Measurements from ENCODE around the gene CFD. TPM values are rescaled to one million over a fixed set of nuclear protein-coding genes. Genes with fewer than 3 reads are reported as not detected.

The CFD gene
- total and polyA plus RNA-seq, 10 of the 15 experiments (the other 5 are each of a cell fraction or from before 2014, with no cell fraction given) = 0.05 to 1.1 (median 0.38) TPM; not detected in 4

GRCh38 chr19:887072-887471 is 27.6 kb downstream of the CFD start (continued):
- TF ChIP-seq CEBPZ (IDR thresholded peaks at IDR 0.05; ENCODE audit: low read depth, low read length) = no peak
- no peak for TF ChIP-seq FOXM1 (IDR thresholded peaks at IDR 0.05; ENCODE audit: low read depth, low read length)
- no peak for TF ChIP-seq POU2F2 (IDR thresholded peaks at IDR 0.05; ENCODE audit: borderline replicate concordance, low read depth, low read length)
- no peak for TF ChIP-seq ZSCAN29 (IDR thresholded peaks at IDR 0.05)
- no peak for TF ChIP-seq NR2C1 (IDR thresholded peaks at IDR 0.05)
- no peak for TF ChIP-seq FOS (IDR thresholded peaks at IDR 0.05; ENCODE audit: borderline replicate concordance, extremely low read depth, insufficient read length)

- RAD21 ChIA-PET (ENCODE audit: unreplicated experiment) = no interaction called here
- BruUV-seq (replicated peaks) = no TSS peak
- FAIRE-seq (no peak), ATAC-seq (no peak), DNase-seq (ENCODE audit: low read depth, low spot score) (no peak)
- in situ Hi-C loops (cut with MboI) = no loop called here
- no peak overlapping the region for H2AFZ ChIP-seq (ENCODE audit: control insufficient read depth, low read depth, low read length)
- POLR2A ChIA-PET = no interaction called here
- no peak overlapping the region for H3K4me3 ChIP-seq
- H3K79me2 ChIP-seq (ENCODE audit: control insufficient read depth, insufficient read depth, low read length) = peaks cover 7% of the 10 kb centered on the region
- H3K27me3 ChIP-seq (replicated peaks in 1 of 2; ENCODE audit: control insufficient read depth in 2 of 2, insufficient read depth in 2 of 2, low read length in 1 of 2) = no peaks in the 10 kb centered on the region
- H3K4me2 ChIP-seq (ENCODE audit: control insufficient read depth, insufficient read depth) = no peak overlapping the region
- CTCF ChIA-PET = no interaction called here
- H3K36me3 ChIP-seq (ENCODE audit: control insufficient read depth in 2 of 2, insufficient read depth in 2 of 2, low read length in 1 of 2) = peaks cover 0 to 3% of the 10 kb centered on the region in 2 experiments; a peak in 3 of 4 replicates
- intact Hi-C loops (cut with micrococcal nuclease; ENCODE audit: unreplicated experiment) = no loop called here
- WGBS (ENCODE audit: insufficient coverage, insufficient replicate concordance, low lambda C conversion rate, missing lambda C conversion rate) = 97% methylated on average over 9 of the region's 10 CpGs
- H3K27ac ChIP-seq (ENCODE audit: control insufficient read depth, insufficient read depth) = no peak overlapping the region
- H4K20me1 ChIP-seq (ENCODE audit: control insufficient read depth, insufficient read depth) = no peaks in the 10 kb centered on the region
- H3K9ac ChIP-seq (ENCODE audit: control insufficient read depth, insufficient read depth, low read length) = no peak overlapping the region
- SMC1A ChIA-PET (ENCODE audit: uncharacterized antibody, unreplicated experiment) = no interaction called here
- H3K4me1 ChIP-seq (ENCODE audit: control insufficient read depth, insufficient read depth, low read length) = no peaks in the 10 kb centered on the region
- no peaks in the 10 kb centered on the region for H3K9me3 ChIP-seq (replicated peaks; ENCODE audit: control insufficient read depth, insufficient read depth, low read length)
- TF ChIP-seq SUZ12 (IDR thresholded peaks at IDR 0.05; ENCODE audit: unreplicated experiment) = no peak
- no peak for TF ChIP-seq RELB (IDR thresholded peaks at IDR 0.05; ENCODE audit: low read depth)
- no peak for TF ChIP-seq E2F8 (IDR thresholded peaks at IDR 0.05; ENCODE audit: low read depth, partially characterized antibody)
- no peak for TF ChIP-seq ZSCAN29 (IDR thresholded peaks at IDR 0.05)
- no peak for TF ChIP-seq PKNOX1 (IDR thresholded peaks at IDR 0.05)
- no peak for TF ChIP-seq RUNX3 (IDR thresholded peaks at IDR 0.05; ENCODE audit: low read length)
These were observed 28.1 kb downstream of the CFD start for GRCh38 chr19:887599-887998.
